ENCODE measurements around the gene GPR141.

Gene GPR141

DNA sequence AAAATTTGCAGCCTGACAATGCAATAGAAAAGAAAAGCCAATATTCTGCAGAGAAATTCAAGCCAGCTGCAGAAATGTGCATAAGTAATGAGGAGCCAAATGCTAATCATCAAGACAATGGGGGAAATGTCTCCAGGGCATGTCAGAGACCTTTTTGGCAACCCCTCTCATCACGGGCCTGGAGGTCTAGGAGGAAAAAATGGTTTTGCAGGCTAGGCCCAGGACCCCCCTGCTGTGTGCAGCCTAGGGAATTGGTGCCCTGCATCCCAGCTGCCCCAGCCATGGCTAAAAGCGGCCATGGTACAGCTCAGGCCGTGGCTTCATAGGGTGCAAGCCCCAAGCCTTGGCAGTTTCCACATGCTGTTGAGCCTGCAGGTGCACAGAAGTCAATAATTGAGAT is 92.4 kb downstream of the GPR141 start:
- no peak overlapping the region for H3K4me3 ChIP-seq (ENCODE audit: low read depth, low read length)
- ChIA-PET CTCF (no interaction called here), POLR2A (no interaction called here)
- TF ChIP-seq, protein P1, sequence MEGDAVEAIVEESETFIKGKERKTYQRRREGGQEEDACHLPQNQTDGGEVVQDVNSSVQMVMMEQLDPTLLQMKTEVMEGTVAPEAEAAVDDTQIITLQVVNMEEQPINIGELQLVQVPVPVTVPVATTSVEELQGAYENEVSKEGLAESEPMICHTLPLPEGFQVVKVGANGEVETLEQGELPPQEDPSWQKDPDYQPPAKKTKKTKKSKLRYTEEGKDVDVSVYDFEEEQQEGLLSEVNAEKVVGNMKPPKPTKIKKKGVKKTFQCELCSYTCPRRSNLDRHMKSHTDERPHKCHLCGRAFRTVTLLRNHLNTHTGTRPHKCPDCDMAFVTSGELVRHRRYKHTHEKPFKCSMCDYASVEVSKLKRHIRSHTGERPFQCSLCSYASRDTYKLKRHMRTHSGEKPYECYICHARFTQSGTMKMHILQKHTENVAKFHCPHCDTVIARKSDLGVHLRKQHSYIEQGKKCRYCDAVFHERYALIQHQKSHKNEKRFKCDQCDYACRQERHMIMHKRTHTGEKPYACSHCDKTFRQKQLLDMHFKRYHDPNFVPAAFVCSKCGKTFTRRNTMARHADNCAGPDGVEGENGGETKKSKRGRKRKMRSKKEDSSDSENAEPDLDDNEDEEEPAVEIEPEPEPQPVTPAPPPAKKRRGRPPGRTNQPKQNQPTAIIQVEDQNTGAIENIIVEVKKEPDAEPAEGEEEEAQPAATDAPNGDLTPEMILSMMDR (IDR thresholded peaks at IDR 0.05; ENCODE audit: insufficient read depth, low read length, missing control alignments), result no peak
- DNase-seq (ENCODE audit: low read depth, low spot score), result no peak

DNA sequence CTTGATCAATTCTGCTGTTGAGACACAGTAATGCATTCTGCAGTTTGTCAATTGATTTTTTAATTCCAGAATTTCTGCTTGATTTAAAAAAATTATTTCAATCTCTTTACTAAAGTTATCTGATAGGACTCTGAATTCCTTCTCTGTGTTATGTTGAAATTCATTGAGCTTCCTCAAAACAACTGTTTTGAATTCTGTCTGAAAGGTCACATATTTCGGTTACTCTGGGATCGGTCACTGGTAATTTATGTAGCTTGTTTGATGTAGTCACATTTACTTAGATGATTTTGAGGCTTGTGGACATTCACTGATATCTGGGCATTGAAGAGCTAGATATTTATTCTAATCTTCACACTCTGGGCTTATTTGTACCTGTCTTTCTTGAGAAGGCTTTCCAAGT is 97.6 kb downstream of the GPR141 start:
- ChIA-PET POLR2A (no interaction called here), CTCF (no interaction called here)
- H3K4me3 ChIP-seq (ENCODE audit: low read depth, low read length), result no peak overlapping the region
- no peak for DNase-seq (ENCODE audit: low read depth, low spot score)
- TF ChIP-seq, protein P1 (IDR thresholded peaks at IDR 0.05; ENCODE audit: insufficient read depth, low read length, missing control alignments), result no peak

DNA sequence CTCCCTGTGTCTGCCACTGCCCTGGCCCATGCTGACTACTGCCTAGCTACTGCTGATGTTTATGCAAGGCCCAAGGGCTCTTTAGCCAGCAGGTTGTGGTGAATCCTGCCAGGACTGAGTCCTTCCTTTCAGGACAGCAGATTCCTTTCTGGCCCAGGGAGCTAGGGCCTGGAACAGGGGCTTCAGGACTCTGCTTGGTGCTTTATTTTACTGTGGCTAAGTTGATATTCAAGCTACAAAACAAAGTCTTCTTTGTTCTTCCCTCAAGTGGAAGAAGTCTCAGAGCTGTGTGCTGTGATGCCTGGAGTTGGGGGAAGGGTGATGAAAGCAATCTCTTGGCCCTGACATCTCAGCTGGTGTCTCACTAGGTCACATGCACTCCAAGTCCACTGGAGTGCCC is 98.6 kb downstream of the GPR141 start:
- H3K4me3 ChIP-seq (ENCODE audit: low read depth, low read length), result no peak overlapping the region
- ChIA-PET CTCF (no interaction called here), POLR2A (no interaction called here)
- TF ChIP-seq, protein P1 (IDR thresholded peaks at IDR 0.05; ENCODE audit: insufficient read depth, low read length, missing control alignments), result no peak
- DNase-seq (ENCODE audit: low read depth, low spot score), result no peak

DNA sequence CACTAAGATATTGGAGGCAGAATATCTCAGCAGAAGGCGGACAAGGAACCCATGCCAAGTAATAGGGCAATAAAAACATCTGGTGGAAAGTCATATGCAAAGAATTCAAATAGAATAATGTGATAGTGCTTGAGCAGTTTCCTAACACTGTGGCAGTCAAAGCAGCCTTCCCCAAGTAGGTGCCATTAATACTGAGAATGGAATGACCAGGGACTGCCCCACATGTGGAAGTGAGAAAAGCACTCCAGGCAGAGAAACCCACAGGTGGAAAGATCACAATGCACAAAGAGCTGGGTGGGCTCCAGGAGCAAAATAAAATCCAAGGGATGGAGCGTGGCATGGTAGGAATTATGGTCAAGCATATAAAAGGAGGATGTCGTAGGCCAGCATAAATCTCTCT is 100.4 kb downstream of the GPR141 start:
- DNase-seq (ENCODE audit: low read depth, low spot score), result no peak
- CTCF ChIA-PET, result no interaction called here
- POLR2A ChIA-PET, result no interaction called here
- TF ChIP-seq, protein P1 (IDR thresholded peaks at IDR 0.05; ENCODE audit: insufficient read depth, low read length, missing control alignments), result no peak
- no peak overlapping the region for H3K4me3 ChIP-seq (ENCODE audit: low read depth, low read length)

DNA sequence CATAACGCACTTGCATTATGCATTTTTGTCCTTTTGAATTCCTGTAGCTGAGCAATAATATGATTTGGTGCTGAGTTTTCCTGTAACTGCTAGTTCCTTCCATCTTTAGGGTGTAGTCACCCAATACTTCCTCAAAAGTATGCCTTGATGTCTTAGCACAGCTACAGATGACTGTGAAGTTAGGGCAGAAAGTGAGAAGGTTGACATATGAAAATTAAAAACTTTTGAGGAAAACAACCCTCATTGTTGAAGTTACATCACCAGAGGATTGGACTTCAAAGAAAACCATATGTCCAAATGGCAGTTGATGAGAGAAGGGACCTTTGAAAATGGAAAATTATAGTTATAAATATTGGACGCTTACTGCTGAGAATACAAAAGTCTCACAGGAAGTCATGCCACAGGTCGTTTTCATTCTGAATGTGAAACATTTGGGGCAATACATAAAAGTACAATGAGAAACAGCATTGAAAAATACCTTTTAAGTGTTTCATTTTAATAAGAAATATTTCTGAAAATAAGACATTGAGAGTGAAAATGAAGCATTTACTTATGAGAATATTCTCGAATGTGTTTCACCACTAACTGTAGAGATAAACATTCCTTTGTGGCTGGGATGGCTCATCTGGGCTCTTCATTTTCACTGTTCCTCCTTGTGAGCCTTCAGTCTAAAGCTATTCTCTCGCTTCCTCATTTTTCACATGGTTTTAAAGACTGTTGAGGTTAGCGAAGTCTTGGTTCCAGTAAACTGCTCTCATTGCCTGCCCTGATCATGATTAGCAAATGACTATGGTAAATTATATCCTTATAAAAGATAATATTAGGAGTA is 103.4 kb downstream of the GPR141 start:
- CTCF ChIA-PET, result no interaction called here
- POLR2A ChIA-PET, result no interaction called here
- no peak for DNase-seq (ENCODE audit: low read depth, low spot score)
- TF ChIP-seq, protein P1 (IDR thresholded peaks at IDR 0.05; ENCODE audit: insufficient read depth, low read length, missing control alignments), result no peak
- H3K4me3 ChIP-seq (ENCODE audit: low read depth, low read length), result no peak overlapping the region
